Measurements from ENCODE around the gene MBD3. TPM values are rescaled to one million over a fixed set of nuclear protein-coding genes. Genes with fewer than 3 reads are reported as not detected.

The MBD3 gene
- total and polyA plus RNA-seq, 2 of the 4 experiments (the other 2 are of a cell fraction), result 42.5 to 66.3 TPM

GRCh38 chr19:1624458-1624857 is 31.8 kb upstream of the MBD3 start:
- H3K18ac ChIP-seq (ENCODE audit: low read depth, low read length), result no peak overlapping the region
- H3K27ac ChIP-seq (ENCODE audit: insufficient read depth, low read length), result no peak overlapping the region
- dilution Hi-C loops (cut with HindIII; ENCODE audit: low sequenced_read_pairs, unreplicated experiment) (no loop called here), intact Hi-C loops (cut with micrococcal nuclease) (no loop called here), in situ Hi-C loops (cut with MboI; ENCODE audit: low sequenced_read_pairs) (no loop called here)
- H2BK15ac ChIP-seq (ENCODE audit: low read depth, low read length), result no peak overlapping the region
- H3K4ac ChIP-seq (ENCODE audit: low read depth, low read length), result no peak overlapping the region
- no peak overlapping the region for H4K91ac ChIP-seq (ENCODE audit: insufficient read depth, low read depth, low read length)
- H3K9me1 ChIP-seq (ENCODE audit: insufficient read depth, low read length), result no peaks in the 10 kb centered on the region
- no peak overlapping the region for H3K23ac ChIP-seq (ENCODE audit: low read depth, low read length)
- DNase-seq (peak; percentile 37), ATAC-seq (ENCODE audit: low read depth) (peak; percentile 57)
- CTCF ChIA-PET, result no interaction called here
- H2BK120ac ChIP-seq (ENCODE audit: low read depth, low read length), result no peak overlapping the region
- no peak overlapping the region for H3K56ac ChIP-seq (ENCODE audit: extremely low read depth, insufficient read depth, low read length)
- H3K36me3 ChIP-seq (ENCODE audit: control insufficient read depth, insufficient read depth, low read length), result peaks cover 51% of the 10 kb centered on the region
- no TSS peak for BruUV-seq (replicated peaks)
- no peak overlapping the region for H4K5ac ChIP-seq (ENCODE audit: low read depth, low read length)
- POLR2A ChIA-PET (ENCODE audit: unreplicated experiment), result interaction anchor here (0.6 kb wide), 1 partner anchor 13 kb away, joined by 5 read pairs; no protein-coding TSS in a partner anchor
- H2AK5ac ChIP-seq (ENCODE audit: low read depth, low read length), result no peak overlapping the region
- H2AFZ ChIP-seq (replicated peaks; ENCODE audit: low read length, poor library complexity), result peak overlapping the region; percentile 8
- peak overlapping the region; percentile 65 for H2AK9ac ChIP-seq (replicated peaks; ENCODE audit: low read depth, low read length, poor library complexity)
- TF ChIP-seq RCOR1 (IDR thresholded peaks at IDR 0.05; ENCODE audit: insufficient replicate concordance, low read length), result no peak
- TF ChIP-seq CHD1 (IDR thresholded peaks at IDR 0.05; ENCODE audit: low read depth, low read length), result no peak
- no peak for TF ChIP-seq USF2 (IDR thresholded peaks at IDR 0.05; ENCODE audit: low read depth, low read length)
- TF ChIP-seq CTCF (conservative IDR thresholded peaks at IDR 0.05; ENCODE audit: low read depth, low read length), result peak; percentile 59
- no peak for TF ChIP-seq NFE2L2 (IDR thresholded peaks at IDR 0.05; ENCODE audit: low read depth, low read length)
- no peak for TF ChIP-seq ELK1 (IDR thresholded peaks at IDR 0.05; ENCODE audit: borderline replicate concordance, low read depth, low read length)
- no peak for TF ChIP-seq CEBPB (IDR thresholded peaks at IDR 0.05; ENCODE audit: low read depth, low read length)
- TF ChIP-seq RAD21 (IDR thresholded peaks at IDR 0.05; ENCODE audit: low read length), result peak; percentile 46
- peak; percentile 34; the same call in 1 of the 2 replicates for TF ChIP-seq SMC3 (IDR thresholded peaks at IDR 0.05; ENCODE audit: low read depth, low read length)
- TF ChIP-seq MAZ (IDR thresholded peaks at IDR 0.05; ENCODE audit: borderline replicate concordance, low read depth, low read length), result no peak
- TF ChIP-seq FOS (IDR thresholded peaks at IDR 0.05; ENCODE audit: low read depth, low read length), result no peak
- H3K9ac ChIP-seq (ENCODE audit: low read depth, low read length), result no peak overlapping the region
- peaks cover 4 to 17% of the 10 kb centered on the region in 2 experiments; a peak in 3 of 4 replicates for H3K79me1 ChIP-seq (ENCODE audit: low read depth in 1 of 2, low read length in 2 of 2)
- H2BK20ac ChIP-seq (ENCODE audit: low read depth, low read length), result no peak overlapping the region
- no peak overlapping the region for H2BK5ac ChIP-seq (ENCODE audit: low read depth, low read length, poor library complexity, severe bottlenecking)
- H3K27me3 ChIP-seq (ENCODE audit: control insufficient read depth, insufficient read depth, low read length), result no peaks in the 10 kb centered on the region
- H3K9me3 ChIP-seq (ENCODE audit: control insufficient read depth, insufficient read depth, low read length), result no peaks in the 10 kb centered on the region
- H3K14ac ChIP-seq (replicated peaks; ENCODE audit: low read depth, low read length), result no peak overlapping the region
- no peaks in the 10 kb centered on the region for H3K4me1 ChIP-seq (ENCODE audit: control insufficient read depth, insufficient read depth, low read length)
- H4K20me1 ChIP-seq (ENCODE audit: insufficient read depth, low read length), result peaks cover 5% of the 10 kb centered on the region
- H3K4me3 ChIP-seq (ENCODE audit: insufficient read depth, low read depth, low read length), result no peak overlapping the region
- no peak overlapping the region for H3K4me2 ChIP-seq (ENCODE audit: low read depth, low read length)
- 75% methylated on average over 16 of the region's 23 CpGs; no CpG with 5 or more reads in 1 of the 2 experiments for WGBS, 2 experiments (ENCODE audit: extremely low coverage in 2 of 2, insufficient read length in 1 of 2)
- H4K8ac ChIP-seq (ENCODE audit: low read depth in 2 of 2, low read length in 2 of 2), result no peak overlapping the region
